SK-N-SH (cell line): ENCODE data around the gene SCNN1A. TPM values are rescaled to one million over a fixed set of nuclear protein-coding genes. Genes with fewer than 3 reads are reported as not detected.

Source experiments
- CTCF ChIA-PET: fragments of 300-600, 350-600 bp; formaldehyde crosslinking; extraction: SDS; loops from one replicate; lab custom pipeline; 2021; lab: Yijun Ruan, JAX
- POLR2A ChIA-PET: fragments of 350-600 bp; sonication (Branson Sonifier 250); formaldehyde crosslinking; extraction: SDS; loops from one replicate; lab custom pipeline; 2020; ENCODE audit warnings: antibody characterized with exemption, inconsistent platforms; lab: Yijun Ruan, JAX
- DNase-seq: peaks from one replicate; pipeline ENCODE4 v3.0.0; 2012
- H2AFZ ChIP-seq: fragments of 200-600 bp; sonication (generic); 2 replicates; pipeline ENCODE4 v1.8.1; 2016; ENCODE audit warnings: antibody characterized with exemption, mild to moderate bottlenecking, low read depth
- H3F3A ChIP-seq: fragments of 200-600 bp; sonication (generic); replicated peaks from 2 replicates; pipeline ENCODE3; 2016; ENCODE audit warnings: antibody characterized with exemption, mild to moderate bottlenecking; ENCODE audit not compliant: insufficient read depth
- H3K27ac ChIP-seq, 2 experiments: fragments of 200-500 bp in 1 of 2; fragments of 200-600 bp in 1 of 2; sonication (Bioruptor generic) in 1 of 2; sonication (generic), shearing (Covaris generic) in 1 of 2; 2 replicates each; pipeline versions ENCODE4 v1.5.1 to v1.6.1; 2014 to 2016; ENCODE audit warnings: low read depth in 2 of 2, inconsistent platforms in 1 of 2, low read length in 1 of 2, mild to moderate bottlenecking in 1 of 2, mixed read lengths in 1 of 2
- H3K27me3 ChIP-seq: fragments of 200-600 bp; sonication (generic), shearing (Covaris generic); 2 replicates; pipeline ENCODE4 v1.6.1; 2016; ENCODE audit warnings: mixed run types; ENCODE audit not compliant: insufficient read depth
- H3K36me3 ChIP-seq, 2 experiments: fragments of 200-500 bp in 1 of 2; fragments of 200-600 bp in 1 of 2; sonication (Bioruptor generic) in 1 of 2; sonication (generic) in 1 of 2; replicated peaks in 1 of 2; 2 replicates each; pipeline versions ENCODE3 to v1.5.1; 2014 to 2016; ENCODE audit warnings: low read length in 1 of 2, mild to moderate bottlenecking in 1 of 2; ENCODE audit not compliant: insufficient read depth in 2 of 2, control insufficient read depth in 1 of 2
- H3K4me1 ChIP-seq, 2 experiments: fragments of 200-500 bp in 1 of 2; fragments of 200-600 bp in 1 of 2; sonication (Bioruptor generic) in 1 of 2; sonication (generic), shearing (Covaris generic) in 1 of 2; 2 replicates each; pipeline versions ENCODE4 v1.5.1 to v1.6.1; 2014 to 2016; ENCODE audit warnings: low read depth in 1 of 2, low read length in 1 of 2, mixed run types in 1 of 2; ENCODE audit not compliant: insufficient read depth in 2 of 2, control insufficient read depth in 1 of 2
- H3K4me2 ChIP-seq: fragments of 200-600 bp; sonication (generic), shearing (Covaris generic); 2 replicates; pipeline ENCODE4 v1.6.1; 2017; ENCODE audit warnings: mixed run types
- H3K4me3 ChIP-seq, 2 experiments: fragments of 200-500 bp in 1 of 2; fragments of 200-600 bp in 1 of 2; sonication (Bioruptor generic) in 1 of 2; sonication (generic), shearing (Covaris generic) in 1 of 2; 2 replicates each; pipeline versions ENCODE4 v1.5.1 to v1.8.1; 2014 to 2016; ENCODE audit warnings: low read depth in 2 of 2, inconsistent platforms in 1 of 2, low read length in 1 of 2, mild to moderate bottlenecking in 1 of 2, mixed read lengths in 1 of 2, moderate library complexity in 1 of 2
- H3K79me2 ChIP-seq: fragments of 200-600 bp; sonication (generic); 2 replicates; pipeline ENCODE4 v1.8.1; 2017; ENCODE audit warnings: mild to moderate bottlenecking; ENCODE audit not compliant: insufficient read depth
- H3K9ac ChIP-seq: fragments of 200-600 bp; sonication (generic); 2 replicates; pipeline ENCODE4 v1.6.1; 2017; ENCODE audit warnings: mixed run types
- H3K9me2 ChIP-seq: fragments of 200-600 bp; sonication (generic); 2 replicates; pipeline ENCODE4 v1.6.1; 2017; ENCODE audit warnings: mixed run types
- H3K9me3 ChIP-seq: fragments of 200-600 bp; sonication (generic); 2 replicates; pipeline ENCODE4 v1.6.1; 2017; ENCODE audit warnings: mixed run types, mild to moderate bottlenecking, moderate library complexity
- H4K20me1 ChIP-seq: fragments of 200-600 bp; sonication (generic); 2 replicates; pipeline ENCODE4 v1.6.1; 2017; ENCODE audit warnings: mild to moderate bottlenecking, mixed run types; ENCODE audit not compliant: insufficient read depth
- EP300 ChIP-seq, 2 experiments: IDR thresholded peaks; 2 replicates each; pipeline versions ENCODE4 v1.4.0 to v1.6.1; 2012; ENCODE audit warnings: borderline replicate concordance in 1 of 2, low read depth in 1 of 2, low read length in 1 of 2
- EZH2phosphoT487 ChIP-seq: fragments of 200-600 bp; sonication (generic); IDR thresholded peaks from 2 replicates; pipeline ENCODE4 v1.6.1; 2017; ENCODE audit warnings: low read depth, mixed run types, mild to moderate bottlenecking, antibody characterized with exemption, moderate library complexity, borderline replicate concordance
- FOXJ3 ChIP-seq: sonication (generic); formaldehyde crosslinking; IDR thresholded peaks from 2 replicates; pipeline ENCODE4 v1.5.1; 2020; ENCODE audit warnings: mild to moderate bottlenecking, missing genetic modification reagents
- MEF2A ChIP-seq: IDR thresholded peaks from 2 replicates; pipeline ENCODE4 v1.4.0; 2012; ENCODE audit warnings: low read depth, borderline replicate concordance
- NRF1 ChIP-seq: IDR thresholded peaks from 2 replicates; pipeline ENCODE4 v1.6.1; 2012; ENCODE audit warnings: low read depth, mild to moderate bottlenecking, low read length
- RAD21 ChIP-seq: IDR thresholded peaks from 2 replicates; pipeline ENCODE4 v1.6.1; 2012; ENCODE audit warnings: mild to moderate bottlenecking, low read length
- RCOR1 ChIP-seq: fragments of 150-350 bp; IDR thresholded peaks from 2 replicates; pipeline ENCODE4 v1.6.1; 2017; ENCODE audit warnings: antibody characterized with exemption, low read length
- RFX5 ChIP-seq: IDR thresholded peaks from 2 replicates; pipeline ENCODE4 v1.6.1; 2012; ENCODE audit warnings: mild to moderate bottlenecking, improper control_type of control experiment, low read length
- RXRA ChIP-seq: IDR thresholded peaks from 2 replicates; pipeline ENCODE4 v1.4.0; 2012; ENCODE audit warnings: low read depth, mild to moderate bottlenecking, borderline replicate concordance
- SIN3A ChIP-seq: IDR thresholded peaks from 2 replicates; pipeline ENCODE4 v1.6.1; 2012; ENCODE audit warnings: low read depth, mild to moderate bottlenecking, low read length, moderate library complexity, borderline replicate concordance
- TCF12 ChIP-seq: IDR thresholded peaks from 2 replicates; pipeline ENCODE4 v1.4.0; 2012
- USF1 ChIP-seq: IDR thresholded peaks from 2 replicates; pipeline ENCODE4 v1.4.0; 2012; ENCODE audit warnings: low read depth, borderline replicate concordance
- USF2 ChIP-seq: fragments of 150-350 bp; IDR thresholded peaks from 2 replicates; pipeline ENCODE4 v1.6.1; 2017; ENCODE audit warnings: antibody characterized with exemption, low read length, low read depth, borderline replicate concordance
- YY1 ChIP-seq: IDR thresholded peaks from 2 replicates; pipeline ENCODE4 v1.4.0; 2012; ENCODE audit warnings: low read depth, mild to moderate bottlenecking
- WGBS: methylation state at CpG from one replicate; pipeline ENCODE4 v1.1.6; 2017; ENCODE audit warnings: low lambda C conversion rate; 5-methylcytosine and 5-hydroxymethylcytosine counted together
- polyA plus RNA-seq, 3 experiments: library from polyadenylated mRNA; depleted of rRNA; stranded (reverse); fragments of >200 nt; gene quantifications; 2 replicates each; pipeline ENCODE4 v1.2.3, GENCODE V29; 2012

The SCNN1A gene
- polyA plus RNA-seq (2012; rRNA removed), result 0.71 and 1.6 TPM in 2 replicates
- 0.97 and 0.98 TPM in 2 replicates for polyA plus RNA-seq (2012; cell fraction: cytosol; rRNA removed)
- 1.2 and 1.6 TPM in 2 replicates for polyA plus RNA-seq (2012; cell fraction: nucleus; rRNA removed)

GRCh38 chr12:6375269-6376078 lies at the start of gene SCNN1A:
Gene SCNN1A, minus strand, starts transcription at chr12:6375563. Its CDS starts 780 bp downstream, at chr12:6374783.
- Histone ChIP-seq H3K36me3 (no peaks in the 10 kb centered on the region), H3K4me3 (no peak within 1 kb of the TSS), H2AFZ (peak within 1 kb of the TSS; percentile 58), H3K4me1 (peaks cover 15 to 31% of the 10 kb centered on the region in 2 experiments; a peak in 3 of 4 replicates), H3K4me2 (no peak within 1 kb of the TSS), H3K9ac (no peak within 1 kb of the TSS), H3F3A (peaks cover 16% of the 10 kb centered on the region)
- CTCF ChIA-PET, result interaction anchor here (1.4 kb wide), 1 partner anchor 17 kb away, joined by 3 read pairs; no protein-coding TSS in a partner anchor
- TF ChIP-seq RXRA (no peak), RFX5 (no peak), NRF1 (no peak), FOXJ3 (no peak)
- TF ChIP-seq, all 33 proteins: peak for 0
- 84% methylated on average over 15 of the region's 15 CpGs for WGBS
- Histone ChIP-seq H3K9me2 (no peaks in the 10 kb centered on the region), H3K27me3 (no peaks in the 10 kb centered on the region), H3K79me2 (no peaks in the 10 kb centered on the region), H4K20me1 (no peaks in the 10 kb centered on the region), H3K9me3 (no peaks in the 10 kb centered on the region), H3K27ac (no peak within 1 kb of the TSS)
- DNase-seq, result no peak
- POLR2A ChIA-PET, result no interaction called here

GRCh38 chr12:6424866-6425265 lies 49.5 kb upstream of the SCNN1A start:
- Histone ChIP-seq H3K9me2 (no peaks in the 10 kb centered on the region), H3K79me2 (no peaks in the 10 kb centered on the region), H4K20me1 (no peaks in the 10 kb centered on the region), H3K27me3 (no peaks in the 10 kb centered on the region), H3K36me3 (no peaks in the 10 kb centered on the region), H3K27ac (no peak overlapping the region), H3K9ac (no peak overlapping the region), H3K4me3 (no peak overlapping the region), H3K4me2 (no peak overlapping the region), H3K9me3 (no peaks in the 10 kb centered on the region), H3K4me1 (no peaks in the 10 kb centered on the region), H2AFZ (no peak overlapping the region), H3F3A (no peaks in the 10 kb centered on the region)
- WGBS, result 87% methylated on average over 5 of the region's 8 CpGs
- CTCF ChIA-PET, result interaction anchor here (1.5 to 8.2 kb wide), 7 partner anchors 26 to 134 kb away, joined by 4 to 91 read pairs (median 10); partner anchors contain the start of gene TAPBPL
- TF ChIP-seq TCF12, result no peak
- TF ChIP-seq RAD21, result no peak
- TF ChIP-seq NRF1, result no peak
- TF ChIP-seq RFX5, result no peak
- no peak for TF ChIP-seq YY1
- no peak for TF ChIP-seq MEF2A
- no peak for TF ChIP-seq EP300 (IDR thresholded peaks at IDR 0.05; ENCODE audit: borderline replicate concordance in 1 of 2, low read depth in 1 of 2, low read length in 1 of 2)
- no peak for TF ChIP-seq USF2
- no peak for TF ChIP-seq SIN3A
- TF ChIP-seq FOXJ3, result no peak
- TF ChIP-seq EZH2phosphoT487, result no peak
- TF ChIP-seq USF1, result no peak
- no peak for TF ChIP-seq RCOR1
- POLR2A ChIA-PET, result no interaction called here
- DNase-seq, result no peak
